Gastroesophageal sphincter (tissue), 3 donors: ENCODE results near the gene BPHL.

Experiments
- POLR2A ChIP-seq, 2 donors: fragments of 450-650 bp; IDR thresholded peaks; one replicate each; pipeline ENCODE4 v1.6.1; 2017; ENCODE audit warnings: antibody characterized with exemption in 2 of 2, mild to moderate bottlenecking in 2 of 2, moderate library complexity in 1 of 2
- POLR2AphosphoS5 ChIP-seq: sonication (generic); formaldehyde crosslinking; IDR thresholded peaks from one replicate; pipeline ENCODE4 v1.6.1; 2017; ENCODE audit warnings: antibody characterized with exemption
- TF ChIP-seq, protein P1 (sequence below), 4 experiments: fragments of 200-600 bp in 2 of 4; fragments of 450-650 bp in 2 of 4; sonication (generic) in 1 of 4; IDR thresholded peaks; one replicate each; pipeline ENCODE4 v1.5.1; 2017 to 2019; ENCODE audit warnings: antibody characterized with exemption in 4 of 4, mild to moderate bottlenecking in 2 of 4, moderate library complexity in 2 of 4

DNA sequence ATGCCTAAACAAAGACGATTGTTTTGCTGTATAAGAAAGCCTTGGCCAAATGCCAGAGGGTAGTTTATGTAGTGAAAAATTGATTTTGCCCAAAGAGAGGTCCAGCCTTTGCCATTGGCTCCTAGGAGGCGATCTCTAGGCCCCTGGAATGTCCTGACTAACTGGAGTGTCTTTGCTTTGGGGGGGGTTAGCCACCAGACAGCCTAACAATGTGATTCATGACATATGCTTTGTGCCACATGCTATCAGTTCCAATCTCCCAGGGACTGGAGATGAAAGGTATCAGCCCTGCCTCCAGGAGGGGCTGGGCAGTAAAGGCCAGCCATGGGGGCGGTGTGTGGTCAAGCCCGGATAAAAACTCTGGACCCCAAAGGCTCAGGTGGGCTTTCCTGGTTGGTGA is 71.5 kb downstream of the BPHL start:
- TF ChIP-seq, protein P1, sequence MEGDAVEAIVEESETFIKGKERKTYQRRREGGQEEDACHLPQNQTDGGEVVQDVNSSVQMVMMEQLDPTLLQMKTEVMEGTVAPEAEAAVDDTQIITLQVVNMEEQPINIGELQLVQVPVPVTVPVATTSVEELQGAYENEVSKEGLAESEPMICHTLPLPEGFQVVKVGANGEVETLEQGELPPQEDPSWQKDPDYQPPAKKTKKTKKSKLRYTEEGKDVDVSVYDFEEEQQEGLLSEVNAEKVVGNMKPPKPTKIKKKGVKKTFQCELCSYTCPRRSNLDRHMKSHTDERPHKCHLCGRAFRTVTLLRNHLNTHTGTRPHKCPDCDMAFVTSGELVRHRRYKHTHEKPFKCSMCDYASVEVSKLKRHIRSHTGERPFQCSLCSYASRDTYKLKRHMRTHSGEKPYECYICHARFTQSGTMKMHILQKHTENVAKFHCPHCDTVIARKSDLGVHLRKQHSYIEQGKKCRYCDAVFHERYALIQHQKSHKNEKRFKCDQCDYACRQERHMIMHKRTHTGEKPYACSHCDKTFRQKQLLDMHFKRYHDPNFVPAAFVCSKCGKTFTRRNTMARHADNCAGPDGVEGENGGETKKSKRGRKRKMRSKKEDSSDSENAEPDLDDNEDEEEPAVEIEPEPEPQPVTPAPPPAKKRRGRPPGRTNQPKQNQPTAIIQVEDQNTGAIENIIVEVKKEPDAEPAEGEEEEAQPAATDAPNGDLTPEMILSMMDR (IDR thresholded peaks at IDR 0.05), result no peak
- TF ChIP-seq POLR2A (IDR thresholded peaks at IDR 0.05) (no peak), POLR2AphosphoS5 (no peak)
